Ovary (tissue), 9 donors: ENCODE measurements around the gene EP300. TPM values are rescaled to one million over a fixed set of nuclear protein-coding genes. Genes with fewer than 3 reads are reported as not detected.
A peak's percentile ranks its signal among the peaks of the same experiment; 100 is the strongest.
"Not testable (repeated sequence)": the region's sequence is repeated elsewhere in the genome, so short reads cannot be mapped to it uniquely, and the experiment has no call there.

Source experiments
- DNase-seq, 5 donors: peaks; one replicate each; pipeline ENCODE4 v3.0.0-alpha.2; 2019 to 2020
- H3K27ac ChIP-seq, 2 donors: fragments of 200-600 bp; one replicate each; pipeline versions ENCODE4 v1.5.1 to v1.8.0; 2019 to 2022
- H3K27me3 ChIP-seq: fragments of 200-600 bp; one replicate; pipeline ENCODE4 v1.8.0; 2022
- H3K36me3 ChIP-seq: fragments of 200-600 bp; sonication (generic); one replicate; pipeline ENCODE4 v1.5.1; 2019
- H3K4me1 ChIP-seq: one replicate; pipeline ENCODE4 v1.8.1; 2013; ENCODE audit warnings: mild to moderate bottlenecking, moderate library complexity; ENCODE audit not compliant: insufficient read depth
- H3K4me3 ChIP-seq: fragments of 200-600 bp; sonication (generic); one replicate; pipeline ENCODE4 v1.5.1; 2017
- H3K9me3 ChIP-seq, 2 donors: fragments of 200-600 bp in 1 of 2; sonication (generic) in 1 of 2; one replicate each; pipeline versions ENCODE4 v1.5.1 to v1.8.1; 2013 to 2019; ENCODE audit warnings: mild to moderate bottlenecking in 1 of 2, moderate library complexity in 1 of 2
- EP300 ChIP-seq: sonication (generic); formaldehyde crosslinking; IDR thresholded peaks from one replicate; pipeline ENCODE4 v1.6.1; 2017; ENCODE audit warnings: antibody characterized with exemption
- POLR2A ChIP-seq: fragments of 450-650 bp; IDR thresholded peaks from one replicate; pipeline ENCODE4 v1.6.1; 2017; ENCODE audit warnings: antibody characterized with exemption, mild to moderate bottlenecking, moderate library complexity
- WGBS, 3 donors: extraction: QIAGEN DNeasy Blood & Tissue Kit in 1 of 3; methylation state at CpG; one replicate each; pipeline versions ENCODE4 v1.1.5 to v1.1.7; 2013 to 2017; 5-methylcytosine and 5-hydroxymethylcytosine counted together
- intact Hi-C, 4 donors: fragments of 100-400 bp; cut with DNase I; formaldehyde crosslinking; loops; one replicate each; pipeline versions ENCODE4 v1.11.0 to v1.15.1; 2022 to 2023
- polyA plus RNA-seq, 2 donors: library from polyadenylated mRNA; stranded (reverse); fragments of 200-250 nt in 1 of 2; fragments of 350-450 nt in 1 of 2; fragmentation: Illumina TruSeq in 1 of 2; extraction: RNeasy Lipid Tissue Mini Kit (QIAGEN cat#74804) in 1 of 2; gene quantifications; one replicate each; pipeline ENCODE4 v1.2.3, GENCODE V29; 2013 to 2014
- total RNA-seq, 7 donors: library from RNA; depleted of rRNA in 2 of 7; stranded (reverse); fragments of >200 nt in 2 of 7; fragmentation: NEBNext Ultra II Directional in 3 of 7; extraction: Animal tissue kit (Norgen Biotek cat#: 25700) in 3 of 7; gene quantifications; one replicate each; pipeline versions ENCODE4 v1.1.0 to v1.2.4, GENCODE V29; 2016 to 2023
- TF ChIP-seq, protein P1 (sequence below), 3 donors: fragments of 450-650 bp in 2 of 3; fragments of 200-600 bp in 1 of 3; IDR thresholded peaks; one replicate each; pipeline versions ENCODE4 v1.5.1 to v1.8.0; 2016 to 2022; ENCODE audit warnings: antibody characterized with exemption in 3 of 3, mild to moderate bottlenecking in 1 of 3
- donor health status: DM: no; HTN: no; CAD: no; lungs with moderate emphysema.
- donor health status: DM: no; HTN: no; CAD: no.
- donor health status: Bipolar disorder and iron deficiency.
- donor health status: DM: yes; HTN: yes; CAD: no.
- donor health status: DM: no; HTN: no; CAD: no.
- donor health status: DM: yes; HTN: yes; CAD: no.

EP300 gene
- total and polyA plus RNA-seq, 9 donors, result 23.6 to 86.2 (median 69.0) TPM

- peaks cover 8% of the 10 kb centered on the region for H3K4me1 ChIP-seq
- H3K36me3 ChIP-seq, result no peaks in the 10 kb centered on the region
- no peaks in the 10 kb centered on the region for H3K9me3 ChIP-seq
- peak in 1 of 5 donors; percentile 42 for DNase-seq
- H3K27ac ChIP-seq, result no peak overlapping the region
- WGBS, 3 donors, result 58 to 62% (median 62%) methylated on average over 8 of the region's 8 CpGs
- H3K27me3 ChIP-seq, result no peaks in the 10 kb centered on the region
- H3K4me3 ChIP-seq, result no peak overlapping the region
- TF ChIP-seq, protein P1, sequence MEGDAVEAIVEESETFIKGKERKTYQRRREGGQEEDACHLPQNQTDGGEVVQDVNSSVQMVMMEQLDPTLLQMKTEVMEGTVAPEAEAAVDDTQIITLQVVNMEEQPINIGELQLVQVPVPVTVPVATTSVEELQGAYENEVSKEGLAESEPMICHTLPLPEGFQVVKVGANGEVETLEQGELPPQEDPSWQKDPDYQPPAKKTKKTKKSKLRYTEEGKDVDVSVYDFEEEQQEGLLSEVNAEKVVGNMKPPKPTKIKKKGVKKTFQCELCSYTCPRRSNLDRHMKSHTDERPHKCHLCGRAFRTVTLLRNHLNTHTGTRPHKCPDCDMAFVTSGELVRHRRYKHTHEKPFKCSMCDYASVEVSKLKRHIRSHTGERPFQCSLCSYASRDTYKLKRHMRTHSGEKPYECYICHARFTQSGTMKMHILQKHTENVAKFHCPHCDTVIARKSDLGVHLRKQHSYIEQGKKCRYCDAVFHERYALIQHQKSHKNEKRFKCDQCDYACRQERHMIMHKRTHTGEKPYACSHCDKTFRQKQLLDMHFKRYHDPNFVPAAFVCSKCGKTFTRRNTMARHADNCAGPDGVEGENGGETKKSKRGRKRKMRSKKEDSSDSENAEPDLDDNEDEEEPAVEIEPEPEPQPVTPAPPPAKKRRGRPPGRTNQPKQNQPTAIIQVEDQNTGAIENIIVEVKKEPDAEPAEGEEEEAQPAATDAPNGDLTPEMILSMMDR (IDR thresholded peaks at IDR 0.05), result no peak
- TF ChIP-seq POLR2A, result no peak
- intact Hi-C loops, result no loop called here
These were observed 14.0 kb downstream of the EP300 start for GRCh38 chr22:41106122-41106968.

DNA sequence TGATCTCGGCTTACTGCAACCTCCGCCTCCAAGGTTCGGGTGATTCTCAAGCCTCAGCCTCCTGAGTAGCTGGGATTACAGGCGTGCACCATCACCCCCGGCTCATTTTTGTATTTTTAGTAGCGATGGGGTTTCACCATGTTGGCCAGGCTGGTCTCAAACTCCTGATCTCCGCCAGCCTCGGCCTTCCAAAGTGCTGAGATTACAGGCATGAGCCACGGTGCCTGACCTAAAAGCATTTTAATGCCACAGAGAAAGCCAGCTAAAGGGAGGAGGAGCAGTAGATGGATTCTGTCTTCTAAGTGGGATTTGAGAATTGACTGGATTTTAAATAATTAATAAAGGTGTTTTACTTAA is 14.6 kb downstream of the EP300 start:
- DNase-seq, H3K4me3 ChIP-seq, H3K9me3 ChIP-seq, intact Hi-C loops, H3K27me3 ChIP-seq, H3K27ac ChIP-seq, H3K4me1 ChIP-seq, H3K36me3 ChIP-seq: not testable (repeated sequence)
- WGBS, 3 donors, result 85 to 89% (median 86%) methylated on average over 9 of the region's 9 CpGs

- intact Hi-C loops, result no loop called here
- 85 to 88% (median 85%) methylated on average over 10 of the region's 10 CpGs for WGBS, 3 donors
These were observed 18.6 kb downstream of the EP300 start for GRCh38 chr22:41110968-41111367.

DNA sequence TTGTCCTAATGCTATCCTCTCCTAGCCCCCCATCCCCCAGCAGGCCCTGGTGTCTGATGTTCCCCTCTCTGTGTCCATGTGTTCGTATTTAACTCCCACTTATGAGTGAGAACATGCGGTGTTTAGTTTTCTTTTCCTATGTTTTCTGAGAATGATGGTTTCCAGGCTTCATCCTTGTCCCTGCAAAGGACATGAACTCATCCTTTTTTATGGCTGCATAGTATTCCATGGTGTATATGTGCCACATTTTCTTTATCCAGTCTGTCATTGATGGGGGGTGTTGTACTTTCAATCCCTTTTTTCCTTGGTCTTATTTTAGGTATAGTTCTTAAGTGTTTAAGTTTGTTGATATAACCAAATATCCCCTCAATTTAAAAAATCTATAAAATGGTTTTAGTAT is 23.9 kb downstream of the EP300 start:
- no peak for TF ChIP-seq POLR2A
- TF ChIP-seq, protein P1 (IDR thresholded peaks at IDR 0.05), result no peak
- TF ChIP-seq EP300, result no peak
- H3K4me3 ChIP-seq, result no peak overlapping the region
- no peak for DNase-seq
- H3K9me3 ChIP-seq, result no peaks in the 10 kb centered on the region
- no peak overlapping the region for H3K27ac ChIP-seq
- 96 to 100% (median 97%) methylated on average over 2 of the region's 2 CpGs for WGBS, 3 donors
- no peaks in the 10 kb centered on the region for H3K27me3 ChIP-seq
- intact Hi-C loops, result no loop called here
- peaks cover 7% of the 10 kb centered on the region for H3K4me1 ChIP-seq
- no peaks in the 10 kb centered on the region for H3K36me3 ChIP-seq

More at GRCh38 chr22:41110968-41111367, 18.6 kb downstream of the EP300 start:
- no peak for DNase-seq
- H3K36me3 ChIP-seq, result no peaks in the 10 kb centered on the region
- H3K4me1 ChIP-seq, result peaks cover 12% of the 10 kb centered on the region
- no peaks in the 10 kb centered on the region for H3K9me3 ChIP-seq
- no peak for TF ChIP-seq EP300
- TF ChIP-seq, protein P1 (IDR thresholded peaks at IDR 0.05), result no peak
- no peak for TF ChIP-seq POLR2A
- no peaks in the 10 kb centered on the region for H3K27me3 ChIP-seq
- no peak overlapping the region for H3K4me3 ChIP-seq
- H3K27ac ChIP-seq, result no peak overlapping the region
